Osteoblast (primary cell): Measurements from ENCODE around the gene DNAJB6. TPM values are rescaled to one million over a fixed set of nuclear protein-coding genes. Genes with fewer than 3 reads are reported as not detected.

Source experiments
- DNase-seq: peaks from one replicate; pipeline ENCODE4 v3.0.0; 2011; ENCODE audit warnings: low spot score, mixed read lengths; ENCODE audit not compliant: insufficient read length; ENCODE audit errors: missing footprints
- H2AFZ ChIP-seq: 2 replicates; pipeline ENCODE4 v1.6.0; 2011; ENCODE audit warnings: mild to moderate bottlenecking, low read length
- H3K27ac ChIP-seq: 2 replicates; pipeline ENCODE4 v1.5.1; 2011; ENCODE audit warnings: mild to moderate bottlenecking, low read depth, low read length, moderate library complexity
- H3K27me3 ChIP-seq: 2 replicates; pipeline ENCODE4 v1.6.0; 2012; ENCODE audit warnings: mild to moderate bottlenecking, control low read depth, inconsistent platforms, low read length, moderate library complexity; ENCODE audit not compliant: insufficient read depth
- H3K36me3 ChIP-seq: 2 replicates; pipeline ENCODE4 v1.5.1; 2011; ENCODE audit warnings: mild to moderate bottlenecking, low read length, control low read depth, moderate library complexity; ENCODE audit not compliant: insufficient read depth
- H3K4me1 ChIP-seq: 2 replicates; pipeline ENCODE4 v1.5.1; 2011; ENCODE audit warnings: mild to moderate bottlenecking, low read length, control low read depth, moderate library complexity; ENCODE audit not compliant: insufficient read depth
- H3K4me2 ChIP-seq: 2 replicates; pipeline ENCODE4 v1.6.0; 2011; ENCODE audit warnings: mild to moderate bottlenecking, low read length; ENCODE audit not compliant: insufficient read depth
- H3K4me3 ChIP-seq: fragments of 200-600 bp; sonication (generic); 3 replicates; pipeline ENCODE4 v1.5.1; 2012; ENCODE audit warnings: mild to moderate bottlenecking, low read length, inconsistent platforms; ENCODE audit not compliant: insufficient read depth
- H3K79me2 ChIP-seq: 2 replicates; pipeline ENCODE4 v1.6.0; 2012; ENCODE audit warnings: mild to moderate bottlenecking, low read length, control low read depth, inconsistent platforms; ENCODE audit not compliant: insufficient read depth
- H3K9me3 ChIP-seq: 2 replicates; pipeline ENCODE4 v1.5.1; 2011; ENCODE audit warnings: low read depth, low read length, control low read depth
- H4K20me1 ChIP-seq: 2 replicates; pipeline ENCODE4 v1.6.0; 2012; ENCODE audit warnings: mild to moderate bottlenecking, low read length, control low read depth; ENCODE audit not compliant: insufficient read depth
- total RNA-seq: library from RNA; depleted of rRNA; stranded (reverse); fragments of >200 nt; gene quantifications from 2 replicates; pipeline ENCODE4 v1.2.3, GENCODE V29; 2012
- TF ChIP-seq, protein P1 (sequence below): IDR thresholded peaks from 2 replicates; pipeline ENCODE4 v1.5.1; 2011; ENCODE audit warnings: mild to moderate bottlenecking, low read depth, low read length, moderate library complexity; ENCODE audit errors: extremely low read depth

DNAJB6 gene
- total RNA-seq, 1 donor, result 84.7 TPM

DNA sequence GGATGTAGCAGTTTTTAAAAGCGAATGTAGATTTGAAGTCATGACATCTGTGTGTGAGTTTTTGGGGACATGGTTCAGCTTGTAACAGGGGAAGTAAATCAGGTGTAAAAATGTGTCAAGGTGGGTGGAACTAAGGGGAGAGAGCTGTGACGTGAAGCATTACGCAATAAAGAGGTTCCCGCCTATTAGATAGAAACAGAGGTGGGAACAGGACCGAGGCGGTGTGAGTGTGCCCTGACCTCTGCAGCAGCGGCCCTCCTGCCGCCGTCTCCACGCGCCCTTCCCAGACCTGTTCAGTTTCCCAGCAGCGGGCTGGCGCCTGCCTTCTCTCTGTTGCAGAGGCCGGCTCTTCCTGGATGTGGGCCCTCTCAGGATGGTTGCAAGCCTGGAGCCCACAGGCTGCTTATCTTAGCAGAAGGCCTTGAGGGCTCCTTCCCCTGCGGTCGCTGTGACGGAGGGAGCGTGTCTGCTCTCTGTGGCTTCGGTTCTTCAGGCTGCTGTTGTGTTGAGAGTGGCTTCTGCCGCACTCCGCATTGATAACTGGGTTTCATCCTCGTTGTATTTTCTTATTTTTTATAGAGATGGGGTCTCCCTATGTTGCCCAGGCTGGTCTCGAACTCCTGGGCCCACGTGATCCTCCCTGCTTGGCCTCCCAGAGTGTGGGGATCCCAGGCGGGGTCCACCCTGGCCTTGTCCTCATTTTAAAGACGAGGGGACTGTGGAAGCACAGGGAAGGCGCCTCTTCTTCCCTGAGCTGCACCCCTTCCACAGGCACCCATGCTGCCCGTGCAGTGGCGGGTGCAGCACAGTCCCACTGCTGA is 65.0 kb downstream of the DNAJB6 start:
- Histone ChIP-seq H3K4me1 (peaks cover 20% of the 10 kb centered on the region), H4K20me1 (no peaks in the 10 kb centered on the region), H3K36me3 (peaks cover 19% of the 10 kb centered on the region), H3K9me3 (no peaks in the 10 kb centered on the region), H3K4me3 (no peak overlapping the region), H3K27ac (no peak overlapping the region), H3K27me3 (no peaks in the 10 kb centered on the region), H2AFZ (no peak overlapping the region), H3K79me2 (peaks cover 44% of the 10 kb centered on the region), H3K4me2 (no peak overlapping the region)
- TF ChIP-seq, protein P1, sequence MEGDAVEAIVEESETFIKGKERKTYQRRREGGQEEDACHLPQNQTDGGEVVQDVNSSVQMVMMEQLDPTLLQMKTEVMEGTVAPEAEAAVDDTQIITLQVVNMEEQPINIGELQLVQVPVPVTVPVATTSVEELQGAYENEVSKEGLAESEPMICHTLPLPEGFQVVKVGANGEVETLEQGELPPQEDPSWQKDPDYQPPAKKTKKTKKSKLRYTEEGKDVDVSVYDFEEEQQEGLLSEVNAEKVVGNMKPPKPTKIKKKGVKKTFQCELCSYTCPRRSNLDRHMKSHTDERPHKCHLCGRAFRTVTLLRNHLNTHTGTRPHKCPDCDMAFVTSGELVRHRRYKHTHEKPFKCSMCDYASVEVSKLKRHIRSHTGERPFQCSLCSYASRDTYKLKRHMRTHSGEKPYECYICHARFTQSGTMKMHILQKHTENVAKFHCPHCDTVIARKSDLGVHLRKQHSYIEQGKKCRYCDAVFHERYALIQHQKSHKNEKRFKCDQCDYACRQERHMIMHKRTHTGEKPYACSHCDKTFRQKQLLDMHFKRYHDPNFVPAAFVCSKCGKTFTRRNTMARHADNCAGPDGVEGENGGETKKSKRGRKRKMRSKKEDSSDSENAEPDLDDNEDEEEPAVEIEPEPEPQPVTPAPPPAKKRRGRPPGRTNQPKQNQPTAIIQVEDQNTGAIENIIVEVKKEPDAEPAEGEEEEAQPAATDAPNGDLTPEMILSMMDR, result no peak
- peak; percentile 29 for DNase-seq

DNA sequence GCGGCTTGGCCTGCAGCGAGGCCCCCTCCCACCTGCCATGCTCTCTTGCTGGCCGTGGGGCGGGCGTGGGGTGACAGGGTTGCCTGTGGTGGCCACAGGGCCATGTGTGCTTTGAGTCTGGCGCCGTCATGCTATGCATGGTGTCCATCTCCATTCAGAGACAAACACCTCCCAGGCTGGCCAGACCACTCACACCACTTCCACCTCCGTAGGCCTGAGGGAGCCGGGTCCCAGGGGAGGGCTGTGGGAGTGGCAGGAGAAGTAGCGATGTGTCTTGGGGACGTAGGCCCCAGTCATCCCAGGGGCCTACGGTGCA is 65.5 kb downstream of the DNAJB6 start:
- peaks cover 16% of the 10 kb centered on the region for H3K36me3 ChIP-seq
- no peak overlapping the region for H3K4me2 ChIP-seq
- H3K9me3 ChIP-seq, result no peaks in the 10 kb centered on the region
- H3K27me3 ChIP-seq, result no peaks in the 10 kb centered on the region
- DNase-seq, result no peak
- TF ChIP-seq, protein P1, result no peak
- H3K79me2 ChIP-seq, result peaks cover 40% of the 10 kb centered on the region
- H2AFZ ChIP-seq, result no peak overlapping the region
- H3K4me1 ChIP-seq, result peaks cover 20% of the 10 kb centered on the region
- no peak overlapping the region for H3K27ac ChIP-seq
- no peaks in the 10 kb centered on the region for H4K20me1 ChIP-seq
- no peak overlapping the region for H3K4me3 ChIP-seq

GRCh38 chr7:157402911-157403534 is 66.2 kb downstream of the DNAJB6 start:
- H3K79me2 ChIP-seq, result peaks cover 37% of the 10 kb centered on the region
- H3K4me3 ChIP-seq, result no peak overlapping the region
- H3K27me3 ChIP-seq, result no peaks in the 10 kb centered on the region
- peaks cover 15% of the 10 kb centered on the region for H3K4me1 ChIP-seq
- H3K4me2 ChIP-seq, result no peak overlapping the region
- DNase-seq, result peak; percentile 39
- peaks cover 14% of the 10 kb centered on the region for H3K36me3 ChIP-seq
- no peaks in the 10 kb centered on the region for H3K9me3 ChIP-seq
- H2AFZ ChIP-seq, result no peak overlapping the region
- H3K27ac ChIP-seq, result no peak overlapping the region
- no peaks in the 10 kb centered on the region for H4K20me1 ChIP-seq
- TF ChIP-seq, protein P1, result no peak

DNA sequence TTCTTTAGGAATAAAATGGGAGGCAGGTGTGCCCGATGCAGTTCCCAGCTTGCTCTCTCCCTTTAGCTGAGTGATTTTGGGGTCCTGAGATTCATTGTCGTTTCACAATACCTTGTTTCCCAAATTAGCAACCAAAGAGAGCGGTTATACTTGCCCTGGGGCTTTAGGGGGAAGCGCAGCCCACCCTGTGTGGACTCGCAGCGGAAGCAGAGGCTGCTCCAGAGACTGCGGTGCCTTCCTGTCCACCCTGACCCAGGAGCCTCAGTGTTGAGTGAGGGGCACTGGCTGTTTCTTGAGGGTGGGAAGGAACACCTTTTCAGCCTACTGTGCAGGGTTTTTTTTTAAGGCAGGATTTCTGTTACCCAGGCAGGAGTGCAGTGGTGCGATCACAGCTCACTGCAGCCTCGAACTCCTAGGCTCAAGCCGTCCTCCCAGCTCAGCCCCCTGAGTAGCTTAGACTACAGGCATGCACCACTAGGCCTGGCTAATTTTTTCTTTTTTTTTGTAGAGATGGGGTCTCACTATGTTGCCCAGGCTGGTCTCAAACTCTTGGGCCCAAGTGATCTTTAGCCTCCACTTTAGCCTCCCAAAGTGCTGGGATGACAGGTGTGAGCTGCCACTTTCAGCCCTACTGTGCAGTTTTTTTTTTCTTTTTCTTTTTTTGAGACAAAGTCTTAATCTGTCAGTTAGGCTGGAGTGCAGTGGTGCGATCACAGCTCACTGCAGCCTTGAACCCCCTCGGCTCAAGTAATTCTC is 67.0 kb downstream of the DNAJB6 start:
- TF ChIP-seq, protein P1, result no peak
- peaks cover 37% of the 10 kb centered on the region for H3K79me2 ChIP-seq
- H4K20me1 ChIP-seq, result no peaks in the 10 kb centered on the region

More for the DNA sequence above, 67.0 kb downstream of the DNAJB6 start:
- DNase-seq, result peak; percentile 48
- H2AFZ ChIP-seq, result no peak overlapping the region
- H3K4me3 ChIP-seq, result no peak overlapping the region
- H3K9me3 ChIP-seq, result no peaks in the 10 kb centered on the region
- H3K36me3 ChIP-seq, result peaks cover 14% of the 10 kb centered on the region
- H3K4me1 ChIP-seq, result peaks cover 9% of the 10 kb centered on the region
- no peak overlapping the region for H3K27ac ChIP-seq
- H3K4me2 ChIP-seq, result no peak overlapping the region
- H3K27me3 ChIP-seq, result no peaks in the 10 kb centered on the region
